K562 (cell line): ENCODE results near the gene TPO.

Experiments used
- EP300 ChIP-seq: IDR thresholded peaks from 2 replicates; pipeline ENCODE4 v1.6.1; 2012; ENCODE audit warnings: low read length, improper control_type of control experiment
- NONO ChIP-seq, 2 experiments: fragments of 200-400 bp in 1 of 2; fragments of 450-650 bp in 1 of 2; formaldehyde crosslinking in 1 of 2; IDR thresholded peaks; 2 replicates each; pipeline ENCODE4 v1.6.1; 2017; ENCODE audit warnings: low read depth in 2 of 2, mild to moderate bottlenecking in 2 of 2, moderate library complexity in 2 of 2, low read length in 1 of 2
- ZNF76 ChIP-seq: fragments of 250-450 bp; sonication (Bioruptor Pico); IDR thresholded peaks from 2 replicates; pipeline ENCODE4 v1.4.0; 2020; ENCODE audit warnings: mild to moderate bottlenecking, moderate library complexity, borderline replicate concordance
- TF ChIP-seq, protein P1 (sequence below), 2 experiments: IDR thresholded peaks; 2 replicates each; pipeline ENCODE4 v1.6.1; 2011; ENCODE audit warnings: borderline replicate concordance in 1 of 2, control low read depth in 1 of 2, low read depth in 1 of 2, low read length in 1 of 2, mild to moderate bottlenecking in 1 of 2, mixed read lengths in 1 of 2, moderate library complexity in 1 of 2; ENCODE audit not compliant: insufficient read depth in 1 of 2, insufficient read length in 1 of 2, poor library complexity in 1 of 2, severe bottlenecking in 1 of 2; ENCODE audit errors: extremely low read depth in 1 of 2

GRCh38 chr2:1518331-1518803, 105.1 kb downstream of the TPO start:
- TF ChIP-seq, protein P1, sequence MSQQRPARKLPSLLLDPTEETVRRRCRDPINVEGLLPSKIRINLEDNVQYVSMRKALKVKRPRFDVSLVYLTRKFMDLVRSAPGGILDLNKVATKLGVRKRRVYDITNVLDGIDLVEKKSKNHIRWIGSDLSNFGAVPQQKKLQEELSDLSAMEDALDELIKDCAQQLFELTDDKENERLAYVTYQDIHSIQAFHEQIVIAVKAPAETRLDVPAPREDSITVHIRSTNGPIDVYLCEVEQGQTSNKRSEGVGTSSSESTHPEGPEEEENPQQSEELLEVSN (IDR thresholded peaks at IDR 0.05; ENCODE audit: borderline replicate concordance in 1 of 2, extremely low read depth in 1 of 2, insufficient read depth in 1 of 2, insufficient read length in 1 of 2, low read depth in 1 of 2, low read length in 1 of 2, poor library complexity in 1 of 2, severe bottlenecking in 1 of 2), result no peak
- TF ChIP-seq EP300 (no peak), NONO (IDR thresholded peaks at IDR 0.05; ENCODE audit: low read depth in 2 of 2, low read length in 1 of 2) (no peak), ZNF76 (CRISPR knock-in tag) (no peak)
